Body of pancreas (tissue), 4 donors: ENCODE measurements around the gene FES. TPM values are rescaled to one million over a fixed set of nuclear protein-coding genes. Genes with fewer than 3 reads are reported as not detected.
A peak's percentile ranks its signal among the peaks of the same experiment; 100 is the strongest.

Source experiments
- ATAC-seq: fragments of 150-250 bp; one replicate; pipeline ENCODE4 v1.9.1; 2016
- DNase-seq, 4 donors: peaks; one replicate each; pipeline ENCODE4 v3.0.0-alpha.2; 2019
- H3K27ac ChIP-seq, 4 donors: fragments of 200-600 bp; sonication (generic); 1 replicate in 3 of 4; 2 replicates in 1 of 4; pipeline versions ENCODE4 v1.5.1 to v1.6.1; 2016 to 2019; ENCODE audit warnings: mild to moderate bottlenecking in 1 of 4, mixed read lengths in 1 of 4, moderate library complexity in 1 of 4
- H3K27me3 ChIP-seq, 2 donors: fragments of 200-600 bp; sonication (generic); one replicate each; pipeline ENCODE4 v1.6.0; 2016; ENCODE audit warnings: mild to moderate bottlenecking in 1 of 2
- H3K36me3 ChIP-seq, 2 donors: fragments of 200-600 bp; sonication (generic); replicated peaks in 1 of 2; 2 replicates each; pipeline ENCODE4 v1.5.1; 2016; ENCODE audit warnings: low read depth in 2 of 2; ENCODE audit not compliant: insufficient read depth in 1 of 2
- H3K4me1 ChIP-seq: fragments of 200-600 bp; sonication (generic); one replicate; pipeline ENCODE4 v1.6.0; 2016
- H3K4me3 ChIP-seq, 2 donors: fragments of 200-600 bp; sonication (generic); 1 replicate in 1 of 2; 2 replicates in 1 of 2; pipeline ENCODE4 v1.5.1; 2016 to 2019
- H3K9me3 ChIP-seq, 3 donors: fragments of 200-600 bp; sonication (generic); 1 replicate in 2 of 3; 2 replicates in 1 of 3; pipeline ENCODE4 v1.5.1; 2016
- CTCF ChIP-seq, 7 experiments: fragments of 450-650 bp in 4 of 7; fragments of 200-600 bp in 3 of 7; sonication (generic) in 3 of 7; IDR thresholded peaks; one replicate each; pipeline ENCODE4 v1.5.1; 2016 to 2019; ENCODE audit warnings: antibody characterized with exemption in 7 of 7
- POLR2A ChIP-seq, 3 donors: fragments of 450-650 bp; IDR thresholded peaks; one replicate each; pipeline ENCODE4 v1.6.1; 2016; ENCODE audit warnings: antibody characterized with exemption in 3 of 3, mild to moderate bottlenecking in 2 of 3
- WGBS, 2 donors: methylation state at CpG; one replicate each; pipeline ENCODE4 v1.1.5; 2017; 5-methylcytosine and 5-hydroxymethylcytosine counted together
- intact Hi-C: fragments of 100-400 bp; cut with DNase I; formaldehyde crosslinking; loops from one replicate; pipeline ENCODE4 v1.15.1; 2023
- total RNA-seq, 2 donors: library from RNA; depleted of rRNA; stranded (reverse); fragments of >200 nt; gene quantifications; one replicate each; pipeline ENCODE4 v1.1.0, GENCODE V29; 2016

The FES gene
- total RNA-seq, 2 donors from 2014 or later, result 16.9 to 24.4 TPM

GRCh38 chr15:90913398-90913944, 29.2 kb downstream of the FES start:
- H3K27me3 ChIP-seq, result no peaks in the 10 kb centered on the region
- intact Hi-C loops, result no loop called here
- 92 to 93% methylated on average over 10 to 12 of the region's 12 CpGs for WGBS, 2 donors
- no peak overlapping the region for H3K27ac ChIP-seq
- H3K4me3 ChIP-seq, result no peak overlapping the region
- no peak for DNase-seq
- no peaks in the 10 kb centered on the region for H3K9me3 ChIP-seq
- H3K36me3 ChIP-seq, result peaks cover 41 to 74% of the 10 kb centered on the region in 2 donors
- no peak for ATAC-seq
- TF ChIP-seq CTCF (IDR thresholded peaks at IDR 0.05), result no peak
- no peak for TF ChIP-seq POLR2A (IDR thresholded peaks at IDR 0.05)
- no peaks in the 10 kb centered on the region for H3K4me1 ChIP-seq

- ATAC-seq (no peak), DNase-seq (no peak)
- no peaks in the 10 kb centered on the region for H3K27me3 ChIP-seq
- no peaks in the 10 kb centered on the region for H3K9me3 ChIP-seq
- peaks cover 44 to 77% of the 10 kb centered on the region in 2 donors for H3K36me3 ChIP-seq
- WGBS, 2 donors, result 78 to 83% methylated on average over 15 to 22 of the region's 22 CpGs
- TF ChIP-seq CTCF (IDR thresholded peaks at IDR 0.05) (no peak), POLR2A (IDR thresholded peaks at IDR 0.05) (no peak)
- peak overlapping the region in 1 of 4 donors; percentile 54 for H3K27ac ChIP-seq
- no peaks in the 10 kb centered on the region for H3K4me1 ChIP-seq
- intact Hi-C loops, result no loop called here
- H3K4me3 ChIP-seq, result no peak overlapping the region
These were observed 30.2 kb downstream of the FES start for GRCh38 chr15:90914305-90915080.

- no peak for TF ChIP-seq CTCF (IDR thresholded peaks at IDR 0.05)
- TF ChIP-seq POLR2A (IDR thresholded peaks at IDR 0.05), result no peak
- Histone ChIP-seq H3K27ac (peak overlapping the region in 1 of 4 donors; percentile 6), H3K4me1 (no peaks in the 10 kb centered on the region), H3K9me3 (no peaks in the 10 kb centered on the region), H3K4me3 (no peak overlapping the region), H3K27me3 (no peaks in the 10 kb centered on the region), H3K36me3 (peaks cover 45 to 77% of the 10 kb centered on the region in 2 donors)
- no peak for ATAC-seq
- WGBS, 2 donors, result 77 to 93% methylated on average over 4 to 7 of the region's 7 CpGs
- DNase-seq, result no peak
- intact Hi-C loops, result no loop called here
These were observed 31.0 kb downstream of the FES start for GRCh38 chr15:90915216-90915807.

- peak in 2 of 4 donors; percentile 68 to 78 for DNase-seq
- H3K4me3 ChIP-seq, result no peak overlapping the region
- ATAC-seq, result no peak
These were observed 31.6 kb downstream of the FES start for GRCh38 chr15:90915808-90916440.

More at GRCh38 chr15:90915808-90916440, 31.6 kb downstream of the FES start:
- no peaks in the 10 kb centered on the region for H3K27me3 ChIP-seq
- intact Hi-C loops, result no loop called here
- H3K27ac ChIP-seq, result peak overlapping the region in 1 of 4 donors; percentile 6
- no peaks in the 10 kb centered on the region for H3K9me3 ChIP-seq
- no peaks in the 10 kb centered on the region for H3K4me1 ChIP-seq
- H3K36me3 ChIP-seq, result peaks cover 39 to 76% of the 10 kb centered on the region in 2 donors
- no peak for TF ChIP-seq POLR2A (IDR thresholded peaks at IDR 0.05)
- TF ChIP-seq CTCF (IDR thresholded peaks at IDR 0.05), result no peak
- WGBS, 2 donors, result 69 to 89% methylated on average over 12 to 25 of the region's 25 CpGs
